Caco-2 (cell line): Measurements from ENCODE around the gene CNMD. TPM values are rescaled to one million over a fixed set of nuclear protein-coding genes. Genes with fewer than 3 reads are reported as not detected.

Experiments used
- BruUV-seq: library from RNA; stranded (reverse); fragments of 400-500 nt; replicated peaks from 2 replicates; lab custom pipeline; 2021; lab: Mats Ljungman, UMichigan
- CTCF ChIA-PET: fragments of 300-600 bp; sonication (Branson Sonifier 250); formaldehyde crosslinking; loops from one replicate; lab custom pipeline; 2022; ENCODE audit warnings: antibody characterized with exemption; lab: Charles Lee
- POLR2A ChIA-PET: fragments of 300-600 bp; sonication (Branson Sonifier 250); formaldehyde crosslinking; loops from one replicate; lab custom pipeline; 2022; ENCODE audit warnings: antibody characterized with exemption; lab: Charles Lee
- DNase-seq, 2 experiments: peaks; one replicate each; pipeline versions ENCODE4 v3.0.0 to v3.0.0-alpha.2; 2020 to 2022
- H3K27me3 ChIP-seq: replicated peaks from 2 replicates; pipeline ENCODE4 v1.6.0; 2011; ENCODE audit warnings: low read length; ENCODE audit not compliant: control insufficient read depth, insufficient read depth
- H3K36me3 ChIP-seq: 2 replicates; pipeline ENCODE4 v1.5.1; 2011; ENCODE audit warnings: low read length; ENCODE audit not compliant: control insufficient read depth, insufficient read depth
- H3K4me1 ChIP-seq: fragments of 250-450 bp; sonication (Bioruptor Pico); 2 replicates; pipeline ENCODE4 v1.5.1; 2020; ENCODE audit warnings: mild to moderate bottlenecking
- H3K4me3 ChIP-seq: 2 replicates; pipeline ENCODE4 v1.5.1; 2011; ENCODE audit warnings: low read depth, mild to moderate bottlenecking, control low read depth, low read length
- H3K9me3 ChIP-seq: fragments of 250-450 bp; sonication (Bioruptor Pico); 2 replicates; pipeline ENCODE4 v1.5.1; 2020; ENCODE audit warnings: mild to moderate bottlenecking, moderate library complexity
- H3K27ac Mint-ChIP-seq: one replicate; pipeline ENCODE4 v1.8.0; 2022; ENCODE audit warnings: mixed read lengths; ENCODE audit not compliant: unreplicated experiment
- H3K27me3 Mint-ChIP-seq: one replicate; pipeline ENCODE4 v1.8.0; 2022; ENCODE audit warnings: mixed read lengths; ENCODE audit not compliant: insufficient read depth, unreplicated experiment
- H3K36me3 Mint-ChIP-seq: one replicate; pipeline ENCODE4 v1.8.0; 2022; ENCODE audit warnings: mild to moderate bottlenecking, mixed read lengths; ENCODE audit not compliant: insufficient read depth, unreplicated experiment
- H3K4me1 Mint-ChIP-seq: one replicate; pipeline ENCODE4 v1.8.0; 2022; ENCODE audit warnings: low read depth, mixed read lengths; ENCODE audit not compliant: unreplicated experiment
- H3K4me3 Mint-ChIP-seq: one replicate; pipeline ENCODE4 v1.8.0; 2022; ENCODE audit warnings: mild to moderate bottlenecking, moderate library complexity, mixed read lengths; ENCODE audit not compliant: unreplicated experiment
- H3K9me3 Mint-ChIP-seq: one replicate; pipeline ENCODE4 v1.8.0; 2022; ENCODE audit warnings: mixed read lengths; ENCODE audit not compliant: unreplicated experiment
- CTCF ChIP-seq, 2 experiments: fragments of 200-600 bp in 1 of 2; IDR thresholded peaks; 1 replicate in 1 of 2; 2 replicates in 1 of 2; pipeline versions ENCODE4 v1.5.1 to v1.8.0; 2011 to 2022; ENCODE audit warnings: antibody characterized with exemption in 1 of 2, control low read depth in 1 of 2, inconsistent platforms in 1 of 2, low read depth in 1 of 2, low read length in 1 of 2, mild to moderate bottlenecking in 1 of 2, moderate library complexity in 1 of 2; ENCODE audit not compliant: insufficient read depth in 1 of 2, severe bottlenecking in 1 of 2, unreplicated experiment in 1 of 2
- intact Hi-C: fragments of 100-400 bp; cut with micrococcal nuclease; formaldehyde crosslinking; loops from one replicate; pipeline ENCODE4 v1.10.0; 2022; ENCODE audit not compliant: unreplicated experiment
- total RNA-seq: library from RNA; stranded (reverse); gene quantifications from 2 replicates; pipeline ENCODE4 v1.2.3, GENCODE V29; 2022

The CNMD gene
- total RNA-seq, 1 experiment from 2014 or later, result not detected

DNA sequence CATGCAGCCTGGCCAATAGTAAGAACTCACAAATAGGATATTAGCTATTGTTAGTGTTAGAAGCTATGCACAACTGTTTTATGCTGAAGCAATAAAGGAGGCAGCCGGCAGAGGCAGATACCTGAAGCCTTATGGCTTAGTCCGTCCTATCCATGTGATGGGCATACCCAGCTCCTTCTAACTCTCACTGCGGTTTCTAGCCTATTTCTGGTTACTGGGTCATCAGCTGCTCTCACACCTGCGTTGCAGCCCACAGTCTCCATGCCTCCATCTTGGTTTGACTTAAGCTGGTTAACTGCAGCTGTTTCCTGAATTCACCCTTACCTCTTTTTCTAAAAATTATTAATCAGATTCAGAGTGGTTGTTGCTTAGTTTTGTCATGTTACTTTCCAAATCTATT is 40.5 kb upstream of the CNMD start:
- Mint-ChIP-seq H3K4me3 (no peak overlapping the region), H3K4me1 (no peaks in the 10 kb centered on the region), H3K36me3 (no peaks in the 10 kb centered on the region), H3K27me3 (peaks cover 14% of the 10 kb centered on the region), H3K27ac (no peak overlapping the region), H3K9me3 (no peaks in the 10 kb centered on the region)
- intact Hi-C loops, result no loop called here
- H3K27me3 ChIP-seq, result no peaks in the 10 kb centered on the region
- POLR2A ChIA-PET, result no interaction called here
- H3K36me3 ChIP-seq, result no peaks in the 10 kb centered on the region
- H3K4me3 ChIP-seq, result no peak overlapping the region
- BruUV-seq, result no TSS peak
- CTCF ChIA-PET, result no interaction called here
- no peaks in the 10 kb centered on the region for H3K9me3 ChIP-seq
- TF ChIP-seq CTCF (IDR thresholded peaks at IDR 0.05; ENCODE audit: insufficient read depth in 1 of 2, low read depth in 1 of 2, low read length in 1 of 2, severe bottlenecking in 1 of 2, unreplicated experiment in 1 of 2), result no peak
- H3K4me1 ChIP-seq, result no peaks in the 10 kb centered on the region
- DNase-seq, result no peak

DNA sequence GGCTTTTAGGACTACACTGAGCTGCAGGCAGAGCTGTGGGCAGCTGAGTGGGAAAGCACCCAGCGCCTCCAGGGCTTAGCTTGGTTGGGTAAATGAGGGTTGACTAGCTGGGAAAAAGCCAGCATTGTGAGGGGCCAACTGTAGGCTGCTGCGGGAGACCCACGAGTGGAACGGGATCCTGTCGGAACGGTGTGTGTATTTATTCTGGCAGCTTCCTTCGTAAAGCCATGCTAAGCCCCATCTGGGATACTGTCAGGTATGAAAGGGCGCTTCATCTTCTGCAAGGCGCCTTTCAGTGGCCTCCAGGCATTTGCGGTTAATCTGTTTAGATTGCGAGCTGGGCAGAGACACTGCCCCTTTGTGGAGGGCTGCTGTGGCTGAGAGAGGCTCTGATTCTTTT is 39.5 kb upstream of the CNMD start:
- H3K4me3 ChIP-seq, result no peak overlapping the region
- Mint-ChIP-seq H3K4me3 (no peak overlapping the region), H3K27ac (no peak overlapping the region), H3K27me3 (peaks cover 10% of the 10 kb centered on the region), H3K4me1 (no peaks in the 10 kb centered on the region), H3K36me3 (no peaks in the 10 kb centered on the region), H3K9me3 (no peaks in the 10 kb centered on the region)
- no peaks in the 10 kb centered on the region for H3K27me3 ChIP-seq
- no peaks in the 10 kb centered on the region for H3K36me3 ChIP-seq
- POLR2A ChIA-PET, result interaction anchor here (0.8 kb wide), 1 partner anchor 162 kb away, joined by 6 read pairs; no protein-coding TSS in a partner anchor
- BruUV-seq, result no TSS peak
- no peak for TF ChIP-seq CTCF (IDR thresholded peaks at IDR 0.05; ENCODE audit: insufficient read depth in 1 of 2, low read depth in 1 of 2, low read length in 1 of 2, severe bottlenecking in 1 of 2, unreplicated experiment in 1 of 2)
- H3K4me1 ChIP-seq, result no peaks in the 10 kb centered on the region
- CTCF ChIA-PET, result no interaction called here
- H3K9me3 ChIP-seq, result no peaks in the 10 kb centered on the region
- intact Hi-C loops, result no loop called here
- DNase-seq, result no peak

GRCh38 chr13:52776726-52777125 is 37.1 kb upstream of the CNMD start:
- TF ChIP-seq CTCF (IDR thresholded peaks at IDR 0.05; ENCODE audit: insufficient read depth in 1 of 2, low read depth in 1 of 2, low read length in 1 of 2, severe bottlenecking in 1 of 2, unreplicated experiment in 1 of 2), result no peak
- intact Hi-C loops, result no loop called here
- Histone ChIP-seq H3K4me1 (no peaks in the 10 kb centered on the region), H3K27me3 (no peaks in the 10 kb centered on the region; the same call in 1 of the 2 replicates), H3K4me3 (no peak overlapping the region), H3K9me3 (no peaks in the 10 kb centered on the region), H3K36me3 (no peaks in the 10 kb centered on the region)
- ChIA-PET CTCF (no interaction called here), POLR2A (no interaction called here)
- no peak overlapping the region for H3K27ac Mint-ChIP-seq
- no TSS peak for BruUV-seq
- H3K4me1 Mint-ChIP-seq, result no peaks in the 10 kb centered on the region
- H3K4me3 Mint-ChIP-seq, result no peak overlapping the region
- no peak for DNase-seq
- H3K9me3 Mint-ChIP-seq, result no peaks in the 10 kb centered on the region
- no peaks in the 10 kb centered on the region for H3K36me3 Mint-ChIP-seq
- peaks cover 12% of the 10 kb centered on the region for H3K27me3 Mint-ChIP-seq
